WTC11 (cell line): ENCODE measurements around the gene TRIM17.

Experiments
- CREB1 ChIP-seq: sonication (generic); formaldehyde crosslinking; IDR thresholded peaks from 2 replicates; pipeline ENCODE4 v1.8.0; 2023; ENCODE audit warnings: mild to moderate bottlenecking, missing genetic modification reagents
- CREM ChIP-seq: sonication (generic); formaldehyde crosslinking; IDR thresholded peaks from 2 replicates; pipeline ENCODE4 v1.8.1; 2022; ENCODE audit warnings: mild to moderate bottlenecking, missing genetic modification reagents, moderate library complexity
- CTCF ChIP-seq: fragments of 200-600 bp; IDR thresholded peaks from 2 replicates; pipeline ENCODE4 v1.8.0; 2022; ENCODE audit warnings: antibody characterized with exemption
- TEAD4 ChIP-seq: sonication (generic); formaldehyde crosslinking; IDR thresholded peaks from 2 replicates; pipeline ENCODE4 v1.8.0; 2022; ENCODE audit warnings: mild to moderate bottlenecking, missing genetic modification reagents
- TF ChIP-seq, protein P1 (sequence below): sonication (generic); formaldehyde crosslinking; IDR thresholded peaks from 2 replicates; pipeline ENCODE4 v1.8.1; 2022; ENCODE audit warnings: missing genetic modification reagents, borderline replicate concordance
- TF ChIP-seq, protein P2 (sequence below): sonication (generic); formaldehyde crosslinking; IDR thresholded peaks from 2 replicates; pipeline ENCODE4 v1.8.0; 2022; ENCODE audit warnings: mild to moderate bottlenecking, missing genetic modification reagents

GRCh38 chr1:228415853-228416216 is 826 bp downstream of the TRIM17 start:
- no peak for TF ChIP-seq CTCF
- TF ChIP-seq CREB1 (CRISPR knock-in tag), result no peak; the same call in 1 of the 2 replicates
- TF ChIP-seq, protein P1, sequence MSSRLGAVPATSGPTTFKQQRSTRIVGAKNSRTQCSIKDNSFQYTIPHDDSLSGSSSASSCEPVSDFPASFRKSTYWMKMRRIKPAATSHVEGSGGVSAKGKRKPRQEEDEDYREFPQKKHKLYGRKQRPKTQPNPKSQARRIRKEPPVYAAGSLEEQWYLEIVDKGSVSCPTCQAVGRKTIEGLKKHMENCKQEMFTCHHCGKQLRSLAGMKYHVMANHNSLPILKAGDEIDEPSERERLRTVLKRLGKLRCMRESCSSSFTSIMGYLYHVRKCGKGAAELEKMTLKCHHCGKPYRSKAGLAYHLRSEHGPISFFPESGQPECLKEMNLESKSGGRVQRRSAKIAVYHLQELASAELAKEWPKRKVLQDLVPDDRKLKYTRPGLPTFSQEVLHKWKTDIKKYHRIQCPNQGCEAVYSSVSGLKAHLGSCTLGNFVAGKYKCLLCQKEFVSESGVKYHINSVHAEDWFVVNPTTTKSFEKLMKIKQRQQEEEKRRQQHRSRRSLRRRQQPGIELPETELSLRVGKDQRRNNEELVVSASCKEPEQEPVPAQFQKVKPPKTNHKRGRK (CRISPR knock-in tag), result no peak
- TF ChIP-seq, protein P2, sequence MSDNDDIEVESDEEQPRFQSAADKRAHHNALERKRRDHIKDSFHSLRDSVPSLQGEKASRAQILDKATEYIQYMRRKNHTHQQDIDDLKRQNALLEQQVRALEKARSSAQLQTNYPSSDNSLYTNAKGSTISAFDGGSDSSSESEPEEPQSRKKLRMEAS (CRISPR knock-in tag), result no peak
- TF ChIP-seq TEAD4 (CRISPR knock-in tag), result no peak
- no peak for TF ChIP-seq CREM (CRISPR knock-in tag)
